ENCODE data around the gene PLCB1. TPM values are rescaled to one million over a fixed set of nuclear protein-coding genes. Genes with fewer than 3 reads are reported as not detected.

Gene PLCB1
- total RNA-seq, 2 donors from 2014 or later = 7.3 to 45.5 TPM

GRCh38 chr20:8393381-8393780, 261.3 kb downstream of the PLCB1 start:
- no peaks in the 10 kb centered on the region for H3K36me3 ChIP-seq
- no peaks in the 10 kb centered on the region for H3K27me3 ChIP-seq
- no peak overlapping the region for H3K27ac ChIP-seq
- no peak for DNase-seq (ENCODE audit: low spot score)
- H3K9me3 ChIP-seq = no peaks in the 10 kb centered on the region
- H3K4me1 ChIP-seq = peaks cover 0 to 15% of the 10 kb centered on the region in 2 donors
- no peak overlapping the region for H3K4me3 ChIP-seq
- TF ChIP-seq CTCF (IDR thresholded peaks at IDR 0.05) = no peak

GRCh38 chr20:8394308-8394945, 262.4 kb downstream of the PLCB1 start:
- no peak overlapping the region for H3K27ac ChIP-seq
- no peaks in the 10 kb centered on the region for H3K9me3 ChIP-seq
- TF ChIP-seq CTCF (IDR thresholded peaks at IDR 0.05) = no peak

GRCh38 chr20:8395956-8396355, 263.9 kb downstream of the PLCB1 start:
- H3K27ac ChIP-seq = no peak overlapping the region
- TF ChIP-seq CTCF (IDR thresholded peaks at IDR 0.05) = no peak
- peaks cover 0 to 11% of the 10 kb centered on the region in 2 donors for H3K4me1 ChIP-seq
- H3K27me3 ChIP-seq = no peaks in the 10 kb centered on the region
- no peaks in the 10 kb centered on the region for H3K36me3 ChIP-seq
- DNase-seq (ENCODE audit: low spot score) = no peak
- no peak overlapping the region for H3K4me3 ChIP-seq
- H3K9me3 ChIP-seq = no peaks in the 10 kb centered on the region

More at GRCh38 chr20:8394308-8394945, 262.4 kb downstream of the PLCB1 start:
- Histone ChIP-seq H3K4me3 (no peak overlapping the region), H3K27me3 (no peaks in the 10 kb centered on the region), H3K36me3 (no peaks in the 10 kb centered on the region), H3K4me1 (peaks cover 0 to 6% of the 10 kb centered on the region in 2 donors)
- DNase-seq (ENCODE audit: low spot score) = no peak

- Histone ChIP-seq H3K4me3 (no peak overlapping the region), H3K9me3 (no peaks in the 10 kb centered on the region), H3K27me3 (no peaks in the 10 kb centered on the region), H3K27ac (no peak overlapping the region), H3K4me1 (peaks cover 0 to 11% of the 10 kb centered on the region in 2 donors), H3K36me3 (no peaks in the 10 kb centered on the region)
- no peak for TF ChIP-seq CTCF (IDR thresholded peaks at IDR 0.05)
- no peak for DNase-seq (ENCODE audit: low spot score)
Measured at GRCh38 chr20:8398263-8399051, 266.4 kb downstream of the PLCB1 start.

GRCh38 chr20:8399947-8400346, 267.9 kb downstream of the PLCB1 start:
- Histone ChIP-seq H3K36me3 (no peaks in the 10 kb centered on the region), H3K27me3 (no peaks in the 10 kb centered on the region), H3K4me3 (no peak overlapping the region), H3K9me3 (no peaks in the 10 kb centered on the region), H3K4me1 (peaks cover 0 to 11% of the 10 kb centered on the region in 2 donors), H3K27ac (no peak overlapping the region)
- no peak for TF ChIP-seq CTCF (IDR thresholded peaks at IDR 0.05)
- no peak for DNase-seq (ENCODE audit: low spot score)

All from right atrium auricular region (tissue), 2 donors.